HG02759 (cell line): Measurements from ENCODE around the gene SPATA6L.
A peak's percentile ranks its signal among the peaks of the same experiment; 100 is the strongest.
"Not testable (repeated sequence)": the region's sequence is repeated elsewhere in the genome, so short reads cannot be mapped to it uniquely, and the experiment has no call there.

Source experiments
- ATAC-seq: cut with Tn5 transposase; IDR thresholded peaks from one replicate; pipeline ENCODE4 v1.9.1; 2021; ENCODE audit warnings: mild to moderate bottlenecking, moderate library complexity; ENCODE audit not compliant: unreplicated experiment

SPATA6L gene

GRCh38 chr9:4678679-4679267 is 12.5 kb upstream of the SPATA6L start:
- ATAC-seq: peak; percentile 13

- ATAC-seq: no peak
Observed at GRCh38 chr9:4677392-4677791, 11.1 kb upstream of the SPATA6L start.

GRCh38 chr9:4674783-4675182 is 8.5 kb upstream of the SPATA6L start:
- no peak for ATAC-seq

- ATAC-seq: no peak
Observed at GRCh38 chr9:4671737-4672136, 5.5 kb upstream of the SPATA6L start.

- ATAC-seq: no peak
Observed at GRCh38 chr9:4670591-4670990, 4.3 kb upstream of the SPATA6L start.

GRCh38 chr9:4669890-4670289 is 3.6 kb upstream of the SPATA6L start:
- no peak for ATAC-seq

- ATAC-seq: no peak
Observed at GRCh38 chr9:4668604-4669003, 2.3 kb upstream of the SPATA6L start.

- no peak for ATAC-seq
Observed at GRCh38 chr9:4667681-4668080, 1.4 kb upstream of the SPATA6L start.

- ATAC-seq: no peak
Observed at GRCh38 chr9:4665357-4665756, 923 bp downstream of the SPATA6L start.

GRCh38 chr9:4663956-4664355 is 2.3 kb downstream of the SPATA6L start:
- ATAC-seq: no peak

- no peak for ATAC-seq
Observed at GRCh38 chr9:4662989-4663792, 3.1 kb downstream of the SPATA6L start.

GRCh38 chr9:4662108-4662988 is 3.9 kb downstream of the SPATA6L start, which contains the start of gene PLPP6:
PLPP6 (plus strand) TSS chr9:4662294; CDS start chr9:4662376, 82 bp downstream.
- ATAC-seq: peak; percentile 92

GRCh38 chr9:4661611-4662010 is 4.7 kb downstream of the SPATA6L start:
- ATAC-seq: no peak

- no peak for ATAC-seq
Observed at GRCh38 chr9:4661165-4661564, 5.1 kb downstream of the SPATA6L start.

- ATAC-seq: not testable (repeated sequence)
Observed at GRCh38 chr9:4660665-4661064, 5.6 kb downstream of the SPATA6L start.

- no peak for ATAC-seq
Observed at GRCh38 chr9:4657426-4658159, 8.7 kb downstream of the SPATA6L start.

- no peak for ATAC-seq
Observed at GRCh38 chr9:4656621-4657020, 9.7 kb downstream of the SPATA6L start.

- not testable (repeated sequence) for ATAC-seq
Observed at GRCh38 chr9:4656196-4656595, 10.1 kb downstream of the SPATA6L start.

GRCh38 chr9:4654538-4654937 is 11.7 kb downstream of the SPATA6L start:
- ATAC-seq: no peak

- no peak for ATAC-seq
Observed at GRCh38 chr9:4654084-4654483, 12.2 kb downstream of the SPATA6L start.

- no peak for ATAC-seq
Observed at GRCh38 chr9:4642351-4642750, 23.9 kb downstream of the SPATA6L start.
